MM.1S (cell line): Measurements from ENCODE around the gene LSAMP.
"Not testable (repeated sequence)": the region's sequence is repeated elsewhere in the genome, so short reads cannot be mapped to it uniquely, and the experiment has no call there.

ENCODE experiments used
- DNase-seq: peaks from one replicate; pipeline ENCODE4 v3.0.0-alpha.2; 2015
- H2AFZ ChIP-seq: fragments of 300-600 bp; sonication (generic); 2 replicates; pipeline ENCODE4 v1.6.0; 2016; ENCODE audit warnings: antibody characterized with exemption, low read length
- H3F3A ChIP-seq: fragments of 300-600 bp; sonication (generic); 2 replicates; pipeline ENCODE4 v1.6.1; 2016; ENCODE audit warnings: mild to moderate bottlenecking, antibody characterized with exemption, low read length, moderate library complexity, mixed read lengths; ENCODE audit not compliant: insufficient read depth
- H3K27ac ChIP-seq: fragments of 300-600 bp; sonication (generic); 2 replicates; pipeline ENCODE4 v1.5.1; 2016; ENCODE audit warnings: mild to moderate bottlenecking, low read length
- H3K27me3 ChIP-seq: fragments of 300-600 bp; sonication (generic); replicated peaks from 2 replicates; pipeline ENCODE4 v1.6.0; 2016; ENCODE audit warnings: low read length; ENCODE audit not compliant: insufficient read depth
- H3K36me3 ChIP-seq: fragments of 300-600 bp; sonication (generic); replicated peaks from 2 replicates; pipeline ENCODE4 v1.6.1; 2016; ENCODE audit warnings: mild to moderate bottlenecking, low read length, mixed read lengths; ENCODE audit not compliant: insufficient read depth
- H3K4me1 ChIP-seq: fragments of 300-600 bp; sonication (generic); 2 replicates; pipeline ENCODE4 v1.6.1; 2016; ENCODE audit warnings: low read length, mixed read lengths
- H3K4me2 ChIP-seq: fragments of 300-600 bp; sonication (generic); 2 replicates; pipeline ENCODE4 v1.6.0; 2016; ENCODE audit warnings: low read depth, low read length
- H3K4me3 ChIP-seq: fragments of 300-600 bp; sonication (generic); 2 replicates; pipeline ENCODE4 v1.5.1; 2016; ENCODE audit warnings: low read length, mixed read lengths
- H3K79me2 ChIP-seq: fragments of 300-600 bp; sonication (generic); 2 replicates; pipeline ENCODE4 v1.6.1; 2016; ENCODE audit warnings: mixed run types, low read length, mixed read lengths
- H3K9ac ChIP-seq: fragments of 300-600 bp; sonication (generic); 2 replicates; pipeline ENCODE4 v1.6.1; 2016; ENCODE audit warnings: low read length, mixed read lengths
- H3K9me2 ChIP-seq: fragments of 300-600 bp; sonication (generic); replicated peaks from 2 replicates; pipeline ENCODE4 v1.6.1; 2016; ENCODE audit warnings: mild to moderate bottlenecking, low read length, mixed read lengths; ENCODE audit not compliant: insufficient read depth
- H3K9me3 ChIP-seq: fragments of 300-600 bp; sonication (generic); replicated peaks from 2 replicates; pipeline ENCODE4 v1.6.1; 2016; ENCODE audit warnings: mild to moderate bottlenecking, low read length, mixed read lengths; ENCODE audit not compliant: insufficient read depth
- H4K20me1 ChIP-seq: fragments of 300-600 bp; sonication (generic); 2 replicates; pipeline ENCODE4 v1.6.1; 2016; ENCODE audit warnings: mild to moderate bottlenecking, low read length, moderate library complexity, mixed read lengths; ENCODE audit not compliant: insufficient read depth
- CTCF ChIP-seq: fragments of 300-600 bp; sonication (generic); IDR thresholded peaks from 2 replicates; pipeline ENCODE4 v1.5.1; 2016; ENCODE audit warnings: antibody characterized with exemption, low read length, mixed read lengths
- EZH2 ChIP-seq: fragments of 300-600 bp; sonication (generic); optimal IDR thresholded peaks from 2 replicates; pipeline ENCODE3; 2017; ENCODE audit warnings: low read depth, mild to moderate bottlenecking, antibody characterized with exemption, low read length, mixed read lengths
- EZH2phosphoT487 ChIP-seq: fragments of 300-600 bp; sonication (generic); IDR thresholded peaks from 2 replicates; pipeline ENCODE4 v1.6.1; 2018; ENCODE audit warnings: antibody characterized with exemption, low read length

The LSAMP gene

GRCh38 chr3:115783938-115784738, 661.1 kb downstream of the LSAMP start:
- no peaks in the 10 kb centered on the region for H3K9me3 ChIP-seq
- H3K27ac ChIP-seq: peak overlapping the region; percentile 92
- no peaks in the 10 kb centered on the region for H4K20me1 ChIP-seq
- peak overlapping the region; percentile 90 for H2AFZ ChIP-seq
- H3F3A ChIP-seq: 0 out of 2 replicates have a peak, but pooled peaks cover 4% of the 10 kb centered on the region
- H3K4me1 ChIP-seq: peaks cover 5% of the 10 kb centered on the region; the same call in 1 of the 2 replicates
- no peak for TF ChIP-seq EZH2
- no peak for TF ChIP-seq EZH2phosphoT487
- peak; percentile 98 for TF ChIP-seq CTCF
- H3K9me2 ChIP-seq: no peaks in the 10 kb centered on the region
- H3K9ac ChIP-seq: peak overlapping the region; percentile 85
- H3K4me2 ChIP-seq: peak overlapping the region; percentile 56
- no peaks in the 10 kb centered on the region for H3K27me3 ChIP-seq
- peak overlapping the region; percentile 71 for H3K4me3 ChIP-seq
- no peaks in the 10 kb centered on the region for H3K36me3 ChIP-seq
- H3K79me2 ChIP-seq: no peaks in the 10 kb centered on the region
- DNase-seq: peak; percentile 95

- not testable (repeated sequence) for H3K4me1 ChIP-seq, H3K79me2 ChIP-seq, H3K27me3 ChIP-seq, H3K9me2 ChIP-seq, H4K20me1 ChIP-seq, H3K36me3 ChIP-seq, H3K9me3 ChIP-seq, H3F3A ChIP-seq, DNase-seq
- Histone ChIP-seq H3K4me3 (peak overlapping the region; percentile 71), H3K9ac (peak overlapping the region; percentile 85; the same call in 1 of the 2 replicates), H2AFZ (peak overlapping the region; percentile 67), H3K27ac (peak overlapping the region; percentile 92; the same call in 1 of the 2 replicates), H3K4me2 (peak overlapping the region; percentile 56)
Measured at GRCh38 chr3:115783426-115783825, 661.9 kb downstream of the LSAMP start.

GRCh38 chr3:115779011-115779410, 666.3 kb downstream of the LSAMP start:
- no peaks in the 10 kb centered on the region for H3K79me2 ChIP-seq
- H4K20me1 ChIP-seq: no peaks in the 10 kb centered on the region
- H3K9me3 ChIP-seq: no peaks in the 10 kb centered on the region
- DNase-seq: no peak
- H3K4me1 ChIP-seq: no peaks in the 10 kb centered on the region
- no peaks in the 10 kb centered on the region for H3K27me3 ChIP-seq
- H3K9ac ChIP-seq: no peak overlapping the region
- TF ChIP-seq EZH2 (no peak), CTCF (no peak), EZH2phosphoT487 (no peak)
- no peak overlapping the region for H2AFZ ChIP-seq
- no peaks in the 10 kb centered on the region for H3K9me2 ChIP-seq
- H3K27ac ChIP-seq: no peak overlapping the region
- H3F3A ChIP-seq: 0 out of 2 replicates have a peak, but pooled peaks cover 4% of the 10 kb centered on the region
- no peak overlapping the region for H3K4me3 ChIP-seq
- no peak overlapping the region for H3K4me2 ChIP-seq
- no peaks in the 10 kb centered on the region for H3K36me3 ChIP-seq

GRCh38 chr3:115772951-115773350, 672.3 kb downstream of the LSAMP start:
- H3K9ac ChIP-seq: no peak overlapping the region
- no peak overlapping the region for H3K27ac ChIP-seq
- no peaks in the 10 kb centered on the region for H4K20me1 ChIP-seq
- no peaks in the 10 kb centered on the region for H3F3A ChIP-seq
- H3K4me3 ChIP-seq: no peak overlapping the region
- no peaks in the 10 kb centered on the region for H3K79me2 ChIP-seq
- no peak overlapping the region for H2AFZ ChIP-seq
- TF ChIP-seq EZH2phosphoT487 (no peak), CTCF (no peak), EZH2 (no peak)
- no peaks in the 10 kb centered on the region for H3K9me2 ChIP-seq
- no peaks in the 10 kb centered on the region for H3K4me1 ChIP-seq
- DNase-seq: no peak
- H3K4me2 ChIP-seq: no peak overlapping the region
- no peaks in the 10 kb centered on the region for H3K27me3 ChIP-seq
- H3K36me3 ChIP-seq: no peaks in the 10 kb centered on the region
- H3K9me3 ChIP-seq: no peaks in the 10 kb centered on the region
